Astrocyte of the hippocampus (primary cell): ENCODE data around the gene SLC24A1.
"Not testable (repeated sequence)": the region's sequence is repeated elsewhere in the genome, so short reads cannot be mapped to it uniquely, and the experiment has no call there.

ENCODE experiments used
- DNase-seq: peaks from one replicate; pipeline ENCODE4 v3.0.0; 2011; ENCODE audit warnings: low read depth, low spot score

Gene SLC24A1

GRCh38 chr15:65621638-65622037 lies at the start of gene SLC24A1:
TSS of gene SLC24A1 (plus strand) at chr15:65621938. CDS start at chr15:65624081, 2,143 bp downstream.
- DNase-seq: no peak

- DNase-seq: no peak
These were observed 49.8 kb upstream of the SLC24A1 start for GRCh38 chr15:65571971-65572370.

GRCh38 chr15:65576664-65577063 lies 45.1 kb upstream of the SLC24A1 start:
- peak; percentile 84 for DNase-seq

GRCh38 chr15:65577129-65577996 lies 44.4 kb upstream of the SLC24A1 start:
- peak; percentile 44 for DNase-seq

GRCh38 chr15:65578904-65579728 lies 42.6 kb upstream of the SLC24A1 start:
- DNase-seq: peak; percentile 22

GRCh38 chr15:65579762-65580161 lies 42.0 kb upstream of the SLC24A1 start:
- no peak for DNase-seq

- DNase-seq: peak; percentile 47
These were observed 41.5 kb upstream of the SLC24A1 start for GRCh38 chr15:65580287-65580686.

GRCh38 chr15:65583701-65584100 lies 38.0 kb upstream of the SLC24A1 start:
- DNase-seq: peak; percentile 67

- no peak for DNase-seq
These were observed 37.5 kb upstream of the SLC24A1 start for GRCh38 chr15:65584241-65584640.

- no peak for DNase-seq
These were observed 34.6 kb upstream of the SLC24A1 start for GRCh38 chr15:65587094-65587493.

GRCh38 chr15:65595960-65596359 lies 25.8 kb upstream of the SLC24A1 start:
- DNase-seq: no peak

GRCh38 chr15:65598468-65598867 lies 23.3 kb upstream of the SLC24A1 start:
- no peak for DNase-seq

- no peak for DNase-seq
These were observed 22.1 kb upstream of the SLC24A1 start for GRCh38 chr15:65599677-65600076.

GRCh38 chr15:65603134-65603533 lies 18.6 kb upstream of the SLC24A1 start:
- no peak for DNase-seq

- no peak for DNase-seq
These were observed 18.2 kb upstream of the SLC24A1 start for GRCh38 chr15:65603559-65603958.

- peak; percentile 99 for DNase-seq
These were observed 10.6 kb upstream of the SLC24A1 start, which contains the start of gene INTS14 for GRCh38 chr15:65610871-65611718. TSS of gene INTS14 (minus strand) at chr15:65611131. CDS start at chr15:65607380, 3,751 bp downstream.

GRCh38 chr15:65611888-65612615 lies 9.7 kb upstream of the SLC24A1 start:
- DNase-seq: no peak

GRCh38 chr15:65612616-65612946 lies 9.2 kb upstream of the SLC24A1 start:
- no peak for DNase-seq

GRCh38 chr15:65612949-65613744 lies 8.6 kb upstream of the SLC24A1 start:
- no peak for DNase-seq

- DNase-seq: not testable (repeated sequence)
These were observed 5.9 kb upstream of the SLC24A1 start for GRCh38 chr15:65615887-65616286.
